Panc1 (cell line): ENCODE measurements around the gene ATP5ME.

Experiments
- CTCF ChIP-seq: fragments of 450-650 bp; IDR thresholded peaks from 2 replicates; pipeline ENCODE4 v1.5.1; 2017; ENCODE audit warnings: mild to moderate bottlenecking
- POLR2AphosphoS5 ChIP-seq: IDR thresholded peaks from 2 replicates; pipeline ENCODE4 v1.6.1; 2012; ENCODE audit warnings: mild to moderate bottlenecking, low read depth, low read length, moderate library complexity
- REST ChIP-seq, 2 experiments: IDR thresholded peaks; 2 replicates each; pipeline ENCODE4 v1.6.1; 2011 to 2012; ENCODE audit warnings: low read depth in 2 of 2, control low read depth in 1 of 2, low read length in 1 of 2, mild to moderate bottlenecking in 1 of 2, moderate library complexity in 1 of 2; ENCODE audit not compliant: insufficient read depth in 1 of 2
- SIN3A ChIP-seq: IDR thresholded peaks from 2 replicates; pipeline ENCODE4 v1.6.1; 2012; ENCODE audit warnings: low read depth, mild to moderate bottlenecking, low read length, moderate library complexity, borderline replicate concordance; ENCODE audit not compliant: insufficient read depth
- TCF7L2 ChIP-seq: IDR thresholded peaks from 2 replicates; pipeline ENCODE4 v1.6.1; 2011; ENCODE audit warnings: mild to moderate bottlenecking, low read depth, low read length, inconsistent platforms

- no peak for TF ChIP-seq REST (IDR thresholded peaks at IDR 0.05; ENCODE audit: insufficient read depth in 1 of 2, low read depth in 2 of 2, low read length in 1 of 2)
- TF ChIP-seq CTCF, result no peak
- TF ChIP-seq POLR2AphosphoS5, result no peak
- no peak for TF ChIP-seq SIN3A
- no peak for TF ChIP-seq TCF7L2
These were observed 23.6 kb downstream of the ATP5ME start for GRCh38 chr4:650461-650860.
